Heart right ventricle (tissue), 16 donors: ENCODE data around the gene MCM3AP. TPM values are rescaled to one million over a fixed set of nuclear protein-coding genes. Genes with fewer than 3 reads are reported as not detected.

Source experiments
- ATAC-seq, 8 donors: fragments of 200-7000 bp; cut with Tn5 transposase; one replicate each; pipeline ENCODE4 v1.9.1; 2020; ENCODE audit warnings: mild to moderate bottlenecking in 8 of 8, moderate library complexity in 8 of 8, moderate number of reproducible peaks in 1 of 8
- DNase-seq, 2 donors: peaks; one replicate each; pipeline ENCODE4 v3.0.0-alpha.2; 2020
- H3K27ac ChIP-seq, 10 donors: fragments of 200-600 bp; sonication (generic) in 2 of 10; one replicate each; pipeline versions ENCODE4 v1.5.0 to v1.8.0; 2020 to 2022; ENCODE audit warnings: mild to moderate bottlenecking in 3 of 10
- H3K27me3 ChIP-seq, 7 donors: fragments of 200-600 bp; one replicate each; pipeline ENCODE4 v1.8.0; 2021 to 2022; ENCODE audit warnings: mild to moderate bottlenecking in 2 of 7
- H3K36me3 ChIP-seq, 9 donors: fragments of 200-600 bp; sonication (generic) in 1 of 9; one replicate each; pipeline versions ENCODE4 v1.5.0 to v1.8.0; 2020 to 2022; ENCODE audit warnings: mild to moderate bottlenecking in 2 of 9
- H3K4me1 ChIP-seq, 9 donors: fragments of 200-600 bp; sonication (generic) in 1 of 9; one replicate each; pipeline versions ENCODE4 v1.5.0 to v1.8.0; 2020 to 2022; ENCODE audit warnings: mild to moderate bottlenecking in 4 of 9
- H3K4me3 ChIP-seq, 10 donors: fragments of 200-600 bp; sonication (generic) in 2 of 10; one replicate each; pipeline versions ENCODE4 v1.5.0 to v1.8.0; 2020 to 2022; ENCODE audit warnings: mild to moderate bottlenecking in 7 of 10, moderate library complexity in 2 of 10
- H3K9me3 ChIP-seq, 11 donors: fragments of 200-600 bp in 10 of 11; sonication (generic) in 2 of 11; one replicate each; pipeline versions ENCODE4 v1.5.0 to v1.8.0; 2013 to 2022; ENCODE audit warnings: mild to moderate bottlenecking in 2 of 11, control low read depth in 1 of 11, moderate library complexity in 1 of 11
- WGBS, 2 donors: extraction: QIAGEN DNeasy Blood & Tissue Kit; methylation state at CpG; one replicate each; pipeline ENCODE4 v1.1.7; 2013; ENCODE audit warnings: inconsistent platforms in 1 of 2; 5-methylcytosine and 5-hydroxymethylcytosine counted together
- intact Hi-C, 10 donors: fragments of 100-400 bp; cut with DNase I; formaldehyde crosslinking; loops; one replicate each; pipeline versions ENCODE4 v1.11.1 to v1.14.2; 2022
- long read RNA-seq, 3 donors: library from polyadenylated mRNA; unstranded; transcript quantifications; one replicate each; pipeline ENCODE4 v2.0.0, GENCODE V29; 2020 to 2021
- polyA plus RNA-seq, 2 donors: library from polyadenylated mRNA; stranded (reverse); fragments of 200-250 nt; gene quantifications; one replicate each; pipeline ENCODE4 v1.2.3, GENCODE V29; 2013
- total RNA-seq, 10 donors: library from RNA; stranded (reverse); fragmentation: NEBNext Ultra II Directional in 3 of 10; extraction: Animal tissue kit (Norgen Biotek cat#: 25700) in 3 of 10; gene quantifications; one replicate each; pipeline versions ENCODE4 v1.2.1 to v1.2.4, GENCODE V29; 2021 to 2023
- TF ChIP-seq, protein P1 (sequence below), 9 donors: fragments of 200-600 bp; sonication (generic) in 2 of 9; IDR thresholded peaks; one replicate each; pipeline versions ENCODE4 v1.5.0 to v1.8.0; 2021 to 2022; ENCODE audit warnings: antibody characterized with exemption in 9 of 9, mild to moderate bottlenecking in 5 of 9, moderate library complexity in 1 of 9
- donor health status: Arrhythmogenic right ventricular cardiomyopathy.
- donor health status: ischemic (EF 13 %, LVEDD 7.1; RV severe dilation, severe dysfunction).
- donor health status: healthy with polysubstance abuse.
- donor health status: DM: no; HTN: yes; CAD: no.
- donor health status: DM: no; HTN: no; CAD: no.
- donor health status: ischemic (EF 25% LVEDD 6.9; RV normal size, moderate dysfunction).
- donor health status: ischemic (EF 25% LVEDD 5.7; RV mildly dilated, moderate dysfunction).
- donor health status: healthy.
- donor health status: DM: yes; HTN: yes; CAD: no.
- donor health status: Ischemic cardiomyopathy.
- donor health status: ischemic (EF 35%, LVEDD 5.7; RV mildly dilated, moderate dysfunction).
- donor health status: nonischemic (EF 11% LVEDD 7.7; RV severe dilation, severe dysfunction).
- donor health status: DM: yes; HTN: yes; CAD: no.
- donor health status: PGD.
- donor health status: ischemic (EF 29% LVEDD 5.4; RV normal size, mild dysfunction).
- donor health status: nonischemic (EF 23%, LVEDD 6.1; RV moderate dilation, normal function).

The MCM3AP gene
- total RNA-seq (10 to 100 TPM; 45.6 to 68.4 (median 53.9) TPM), polyA plus RNA-seq (10 to 100 TPM; 31.0 to 37.1 TPM)
- long read RNA-seq, donor 1, full-length matches to known transcripts: 13 of 64 reads
- long read RNA-seq, donor 1, partial matches to known transcripts: 36 of 64 reads
- long read RNA-seq, donor 1, other reads (novel, unspliced or antisense): 15 of 64 reads
- long read RNA-seq, donor 2, full-length matches to known transcripts: 13 of 63 reads
- long read RNA-seq, donor 2, partial matches to known transcripts: 32 of 63 reads
- long read RNA-seq, donor 2, other reads (novel, unspliced or antisense): 18 of 63 reads
- long read RNA-seq, donor 3, full-length matches to known transcripts: 16 of 67 reads
- long read RNA-seq, donor 3, partial matches to known transcripts: 36 of 67 reads
- long read RNA-seq, donor 3, other reads (novel, unspliced or antisense): 15 of 67 reads

DNA sequence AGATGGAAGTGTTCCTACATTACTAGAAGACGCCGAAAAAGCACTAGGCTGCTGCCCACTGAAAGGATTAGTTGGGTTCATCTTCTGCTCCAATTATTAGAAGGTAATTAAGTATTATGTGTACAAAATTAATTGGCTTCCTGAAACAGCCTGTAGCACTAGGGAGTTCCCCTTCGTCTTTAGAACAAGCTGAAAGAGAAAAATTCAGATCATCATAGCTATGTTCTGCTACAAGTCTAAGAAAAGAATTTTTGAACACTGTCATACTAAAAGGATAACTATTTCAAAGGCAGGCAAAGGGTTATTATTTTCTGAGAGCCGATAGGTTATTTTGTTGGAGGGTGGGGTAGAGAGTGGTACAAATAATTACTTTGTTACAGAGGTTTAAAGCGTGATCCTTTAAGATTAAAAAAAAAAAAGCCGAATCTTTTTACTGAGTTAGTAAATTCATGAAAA is at the start of gene MCM3AP:
TSS of gene MCM3AP (minus strand) at position 406 of the 456 bp plus-strand sequence. CDS start at position 81, 325 bp downstream.
- H3K4me1 ChIP-seq: peaks cover 22 to 73% (median 53%) of the 10 kb centered on the region in 9 donors
- peak within 1 kb of the TSS; percentile 59 to 93 (median 82) for H3K4me3 ChIP-seq
- no peak for ATAC-seq
- DNase-seq: no peak
- peak within 1 kb of the TSS; percentile 89 to 98 (median 94) for H3K27ac ChIP-seq
- H3K9me3 ChIP-seq: no peaks in the 10 kb centered on the region
- H3K36me3 ChIP-seq: peaks cover 0 to 62% (median 10%) of the 10 kb centered on the region in 9 donors
- WGBS, 2 donors: 30 to 33% methylated on average over 6 of the region's 6 CpGs
- intact Hi-C loops: loop anchor here in 2 of 10 donors (5.0 to 10.0 kb wide), 3 partner anchors 37 to 100 kb away; partner anchors contain the start of genes C21orf58 (in 1 of the 2), LSS (in 1 of the 2), PCNT (in 1 of the 2) and SPATC1L (in 1 of the 2)
- TF ChIP-seq, protein P1, sequence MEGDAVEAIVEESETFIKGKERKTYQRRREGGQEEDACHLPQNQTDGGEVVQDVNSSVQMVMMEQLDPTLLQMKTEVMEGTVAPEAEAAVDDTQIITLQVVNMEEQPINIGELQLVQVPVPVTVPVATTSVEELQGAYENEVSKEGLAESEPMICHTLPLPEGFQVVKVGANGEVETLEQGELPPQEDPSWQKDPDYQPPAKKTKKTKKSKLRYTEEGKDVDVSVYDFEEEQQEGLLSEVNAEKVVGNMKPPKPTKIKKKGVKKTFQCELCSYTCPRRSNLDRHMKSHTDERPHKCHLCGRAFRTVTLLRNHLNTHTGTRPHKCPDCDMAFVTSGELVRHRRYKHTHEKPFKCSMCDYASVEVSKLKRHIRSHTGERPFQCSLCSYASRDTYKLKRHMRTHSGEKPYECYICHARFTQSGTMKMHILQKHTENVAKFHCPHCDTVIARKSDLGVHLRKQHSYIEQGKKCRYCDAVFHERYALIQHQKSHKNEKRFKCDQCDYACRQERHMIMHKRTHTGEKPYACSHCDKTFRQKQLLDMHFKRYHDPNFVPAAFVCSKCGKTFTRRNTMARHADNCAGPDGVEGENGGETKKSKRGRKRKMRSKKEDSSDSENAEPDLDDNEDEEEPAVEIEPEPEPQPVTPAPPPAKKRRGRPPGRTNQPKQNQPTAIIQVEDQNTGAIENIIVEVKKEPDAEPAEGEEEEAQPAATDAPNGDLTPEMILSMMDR (IDR thresholded peaks at IDR 0.05): no peak
- H3K27me3 ChIP-seq: no peaks in the 10 kb centered on the region

DNA sequence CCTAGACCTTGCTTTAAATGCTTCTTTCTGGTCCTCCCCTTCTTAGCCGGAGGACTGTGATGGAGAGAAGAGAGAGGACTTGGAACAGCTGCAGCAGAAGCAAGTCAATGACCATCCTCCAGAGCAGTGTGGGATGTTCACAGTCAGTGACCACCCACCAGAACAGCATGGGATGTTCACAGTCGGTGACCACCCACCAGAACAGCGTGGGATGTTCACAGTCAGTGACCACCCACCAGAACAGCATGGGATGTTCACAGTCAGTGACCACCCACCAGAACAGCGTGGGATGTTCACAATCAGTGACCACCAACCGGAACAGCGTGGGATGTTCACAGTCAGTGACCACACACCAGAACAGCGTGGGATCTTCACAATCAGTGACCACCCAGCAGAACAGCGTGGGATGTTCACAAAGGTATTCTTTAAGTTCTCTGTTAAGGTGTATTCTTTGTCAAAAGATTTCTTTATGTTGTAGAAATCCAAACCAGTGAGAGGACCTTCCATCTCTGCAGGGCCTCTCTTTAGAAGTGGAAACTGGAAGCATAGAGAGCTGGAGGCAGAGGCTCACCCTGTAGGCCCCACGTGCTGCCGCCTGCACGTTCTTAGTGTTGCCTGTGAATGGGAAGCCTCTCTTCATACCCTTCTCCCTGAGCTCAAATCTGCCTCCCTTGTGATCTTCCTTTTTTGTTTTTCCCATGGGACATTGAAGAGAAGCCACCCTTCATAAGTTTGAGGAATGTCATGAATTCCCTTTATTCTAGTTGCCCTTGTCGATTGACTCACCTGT is 49.1 kb upstream of the MCM3AP start:
- Histone ChIP-seq H3K36me3 (peaks cover 0 to 97% (median 25%) of the 10 kb centered on the region in 9 donors), H3K27ac (no peak overlapping the region), H3K27me3 (no peaks in the 10 kb centered on the region), H3K9me3 (no peaks in the 10 kb centered on the region), H3K4me3 (no peak overlapping the region), H3K4me1 (no peaks in the 10 kb centered on the region)
- WGBS, 2 donors: 94 to 95% methylated on average over 12 of the region's 12 CpGs
- no peak for ATAC-seq
- DNase-seq: no peak
- TF ChIP-seq, protein P1 (IDR thresholded peaks at IDR 0.05): no peak
- intact Hi-C loops: no loop called here

DNA sequence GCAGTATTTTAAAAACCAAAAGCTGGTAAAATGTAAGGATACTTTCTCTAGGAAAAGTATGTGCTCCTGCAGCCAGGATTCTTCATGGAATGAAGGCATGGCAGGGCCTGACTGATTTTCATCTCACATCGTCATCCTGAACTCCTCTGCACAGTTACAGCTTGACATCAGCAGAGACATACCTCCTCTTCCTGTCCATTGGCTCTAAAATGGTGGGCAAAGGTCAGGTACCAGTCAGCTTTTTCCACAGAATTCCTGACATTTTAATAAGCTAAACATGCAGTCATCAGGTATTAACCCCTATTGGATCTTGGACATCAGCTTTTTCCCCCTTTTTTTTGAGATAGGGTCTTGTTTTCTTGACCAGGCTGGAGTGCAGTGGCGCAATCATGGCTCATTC is 44.4 kb upstream of the MCM3AP start:
- DNase-seq (no peak), ATAC-seq (no peak)
- peaks cover 0 to 13% (median 10%) of the 10 kb centered on the region in 9 donors for H3K4me1 ChIP-seq
- H3K27me3 ChIP-seq: no peaks in the 10 kb centered on the region
- no peak overlapping the region for H3K4me3 ChIP-seq
- H3K36me3 ChIP-seq: peaks cover 0 to 74% (median 15%) of the 10 kb centered on the region in 9 donors
- no peak overlapping the region for H3K27ac ChIP-seq
- intact Hi-C loops: loop anchor here in 1 of 10 donors (10.0 kb wide), 1 partner anchor 145 kb away; the partner anchor contains the start of gene SPATC1L
- TF ChIP-seq, protein P1 (IDR thresholded peaks at IDR 0.05): no peak
- 90 to 94% methylated on average over 2 of the region's 2 CpGs for WGBS, 2 donors
- no peaks in the 10 kb centered on the region for H3K9me3 ChIP-seq

DNA sequence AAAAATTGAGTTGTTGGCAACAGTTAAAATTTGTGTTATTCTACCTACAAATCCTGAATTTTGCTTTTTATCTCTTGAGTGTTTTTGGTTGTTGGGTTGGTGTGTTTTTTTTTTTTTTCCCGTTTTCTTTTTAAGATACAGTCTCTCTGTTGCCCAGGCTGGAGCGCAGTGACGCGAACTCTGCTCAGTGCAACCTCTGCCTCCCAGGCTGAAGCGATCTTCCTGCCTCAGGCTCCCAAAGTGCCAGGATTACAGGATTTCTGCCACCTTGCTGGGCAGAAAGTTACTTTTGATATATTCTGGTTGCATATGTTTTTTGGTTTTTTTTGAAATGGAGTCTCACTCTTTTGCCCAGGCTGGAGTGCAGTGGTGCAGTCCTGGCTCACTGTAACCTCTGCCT is 42.7 kb upstream of the MCM3AP start:
- Histone ChIP-seq H3K27me3 (no peaks in the 10 kb centered on the region), H3K9me3 (no peaks in the 10 kb centered on the region), H3K4me1 (peaks cover 0 to 20% (median 13%) of the 10 kb centered on the region in 9 donors), H3K27ac (no peak overlapping the region), H3K4me3 (no peak overlapping the region), H3K36me3 (peaks cover 0 to 63% (median 11%) of the 10 kb centered on the region in 9 donors)
- intact Hi-C loops: loop anchor here in 1 of 10 donors (10.0 kb wide), 1 partner anchor 143 kb away; the partner anchor contains the start of gene SPATC1L
- 78 to 80% methylated on average over 5 of the region's 5 CpGs for WGBS, 2 donors
- ATAC-seq (no peak), DNase-seq (no peak)
- TF ChIP-seq, protein P1 (IDR thresholded peaks at IDR 0.05): no peak
